ENCODE measurements around the gene GRID1. TPM values are rescaled to one million over a fixed set of nuclear protein-coding genes. Genes with fewer than 3 reads are reported as not detected.

Gene GRID1
- total and polyA plus RNA-seq, 11 donors, result 0.69 to 3.4 (median 1.6) TPM

- Histone ChIP-seq H3K36me3 (no peaks in the 10 kb centered on the region), H3K4me1 (no peaks in the 10 kb centered on the region), H3K9me3 (no peaks in the 10 kb centered on the region), H3K27ac (no peak overlapping the region), H3K4me3 (no peak overlapping the region), H3K27me3 (peaks cover 0 to 2% (median 0%) of the 10 kb centered on the region in 9 donors)
- intact Hi-C loops (cut with DNase I), result no loop called here
- TF ChIP-seq, protein P1, sequence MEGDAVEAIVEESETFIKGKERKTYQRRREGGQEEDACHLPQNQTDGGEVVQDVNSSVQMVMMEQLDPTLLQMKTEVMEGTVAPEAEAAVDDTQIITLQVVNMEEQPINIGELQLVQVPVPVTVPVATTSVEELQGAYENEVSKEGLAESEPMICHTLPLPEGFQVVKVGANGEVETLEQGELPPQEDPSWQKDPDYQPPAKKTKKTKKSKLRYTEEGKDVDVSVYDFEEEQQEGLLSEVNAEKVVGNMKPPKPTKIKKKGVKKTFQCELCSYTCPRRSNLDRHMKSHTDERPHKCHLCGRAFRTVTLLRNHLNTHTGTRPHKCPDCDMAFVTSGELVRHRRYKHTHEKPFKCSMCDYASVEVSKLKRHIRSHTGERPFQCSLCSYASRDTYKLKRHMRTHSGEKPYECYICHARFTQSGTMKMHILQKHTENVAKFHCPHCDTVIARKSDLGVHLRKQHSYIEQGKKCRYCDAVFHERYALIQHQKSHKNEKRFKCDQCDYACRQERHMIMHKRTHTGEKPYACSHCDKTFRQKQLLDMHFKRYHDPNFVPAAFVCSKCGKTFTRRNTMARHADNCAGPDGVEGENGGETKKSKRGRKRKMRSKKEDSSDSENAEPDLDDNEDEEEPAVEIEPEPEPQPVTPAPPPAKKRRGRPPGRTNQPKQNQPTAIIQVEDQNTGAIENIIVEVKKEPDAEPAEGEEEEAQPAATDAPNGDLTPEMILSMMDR (IDR thresholded peaks at IDR 0.05), result no peak
- TF ChIP-seq POLR2A (IDR thresholded peaks at IDR 0.05), result no peak
- 67 to 75% (median 72%) methylated on average over 5 to 12 of the region's 12 CpGs for WGBS, 4 donors
- ATAC-seq, result no peak
- DNase-seq, result peak in 1 of 5 donors; percentile 6
These were observed 74.8 kb downstream of the GRID1 start for GRCh38 chr10:86291616-86292340.

DNA sequence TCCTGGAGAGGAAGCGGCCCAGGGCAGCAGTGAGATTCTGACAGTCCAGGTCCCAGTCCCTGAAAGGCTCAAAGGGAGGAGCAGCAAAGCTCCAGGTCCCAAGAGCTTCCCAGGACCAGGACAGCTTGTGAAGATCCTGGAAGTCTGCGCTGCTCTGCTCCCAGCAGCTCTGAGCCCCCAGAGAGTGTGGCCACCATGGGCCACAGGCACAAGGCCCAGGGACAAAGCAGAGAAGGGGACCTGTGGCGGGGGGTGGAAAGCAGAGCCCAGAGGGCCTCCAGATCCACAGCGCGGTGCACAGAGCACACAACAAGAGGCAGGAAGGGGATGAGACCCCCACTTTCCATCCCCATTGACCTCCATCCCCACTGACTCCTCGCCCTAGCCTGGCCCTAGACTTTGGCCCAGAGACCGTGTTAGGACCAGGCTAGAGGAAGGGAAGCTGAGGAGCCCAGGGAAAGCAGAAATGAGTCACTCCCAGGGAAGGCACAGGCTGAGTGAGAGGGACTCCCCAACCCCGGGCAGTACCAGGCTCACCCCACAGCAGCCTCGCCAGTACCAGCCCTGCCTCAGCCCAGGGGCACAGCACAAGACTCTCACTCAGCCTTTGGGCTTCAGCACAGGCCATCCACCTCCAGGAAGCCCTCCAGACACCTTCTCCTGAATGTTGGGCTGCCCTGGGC is 75.5 kb downstream of the GRID1 start:
- DNase-seq (peak in 1 of 5 donors; percentile 7), ATAC-seq (peak in 1 of 4 donors; percentile 13)
- Histone ChIP-seq H3K36me3 (no peaks in the 10 kb centered on the region), H3K4me3 (no peak overlapping the region), H3K27ac (no peak overlapping the region), H3K9me3 (no peaks in the 10 kb centered on the region), H3K4me1 (no peaks in the 10 kb centered on the region), H3K27me3 (peaks cover 0 to 2% (median 0%) of the 10 kb centered on the region in 9 donors)
- TF ChIP-seq POLR2A (IDR thresholded peaks at IDR 0.05), result no peak
- TF ChIP-seq, protein P1 (IDR thresholded peaks at IDR 0.05), result no peak
- WGBS, 4 donors, result 79 to 85% (median 81%) methylated on average over 9 of the region's 9 CpGs
- intact Hi-C loops (cut with DNase I), result no loop called here

- ATAC-seq, result no peak
- no peak overlapping the region for H3K4me3 ChIP-seq
- DNase-seq, result no peak
- no peaks in the 10 kb centered on the region for H3K27me3 ChIP-seq
- 65 to 80% (median 68%) methylated on average over 2 of the region's 2 CpGs for WGBS, 4 donors
- no peak overlapping the region for H3K27ac ChIP-seq
- TF ChIP-seq, protein P1 (IDR thresholded peaks at IDR 0.05), result no peak
- TF ChIP-seq POLR2A (IDR thresholded peaks at IDR 0.05), result no peak
- no peaks in the 10 kb centered on the region for H3K9me3 ChIP-seq
- H3K36me3 ChIP-seq, result no peaks in the 10 kb centered on the region
- H3K4me1 ChIP-seq, result no peaks in the 10 kb centered on the region
- intact Hi-C loops (cut with DNase I), result no loop called here
These were observed 77.1 kb downstream of the GRID1 start for GRCh38 chr10:86289577-86289868.

GRCh38 chr10:86288695-86289576 is 77.7 kb downstream of the GRID1 start:
- no peaks in the 10 kb centered on the region for H3K9me3 ChIP-seq
- no peaks in the 10 kb centered on the region for H3K27me3 ChIP-seq
- 83 to 91% (median 87%) methylated on average over 6 to 10 of the region's 10 CpGs for WGBS, 4 donors
- no peak overlapping the region for H3K27ac ChIP-seq
- no peaks in the 10 kb centered on the region for H3K36me3 ChIP-seq
- ATAC-seq (no peak), DNase-seq (no peak)
- intact Hi-C loops (cut with DNase I), result no loop called here
- TF ChIP-seq, protein P1 (IDR thresholded peaks at IDR 0.05), result no peak
- TF ChIP-seq POLR2A (IDR thresholded peaks at IDR 0.05), result no peak
- no peaks in the 10 kb centered on the region for H3K4me1 ChIP-seq
- no peak overlapping the region for H3K4me3 ChIP-seq
